HG02798 (cell line): ENCODE results near the gene USP22.

ENCODE experiments used
- ATAC-seq: cut with Tn5 transposase; IDR thresholded peaks from one replicate; pipeline ENCODE4 v1.9.1; 2021; ENCODE audit warnings: mild to moderate bottlenecking; ENCODE audit not compliant: unreplicated experiment, poor library complexity

USP22 gene

GRCh38 chr17:21053056-21053455, 10.2 kb upstream of the USP22 start:
- ATAC-seq: peak; percentile 85

GRCh38 chr17:21049457-21049856, 6.6 kb upstream of the USP22 start:
- no peak for ATAC-seq

GRCh38 chr17:21046216-21046615, 3.4 kb upstream of the USP22 start:
- no peak for ATAC-seq

- ATAC-seq: no peak
Measured at GRCh38 chr17:21044971-21045370, 2.2 kb upstream of the USP22 start.

- peak; percentile 86 for ATAC-seq
Measured at GRCh38 chr17:21043296-21044232, 753 bp upstream of the USP22 start.

GRCh38 chr17:21041741-21042457, 912 bp downstream of the USP22 start:
- peak; percentile 23 for ATAC-seq

- ATAC-seq: no peak
Measured at GRCh38 chr17:21039839-21040575, 2.8 kb downstream of the USP22 start.

- no peak for ATAC-seq
Measured at GRCh38 chr17:21037117-21037803, 5.6 kb downstream of the USP22 start.

- no peak for ATAC-seq
Measured at GRCh38 chr17:21036361-21036881, 6.4 kb downstream of the USP22 start.

- no peak for ATAC-seq
Measured at GRCh38 chr17:21035406-21035805, 7.4 kb downstream of the USP22 start.

- peak; percentile 63 for ATAC-seq
Measured at GRCh38 chr17:21034340-21035235, 8.2 kb downstream of the USP22 start.

- no peak for ATAC-seq
Measured at GRCh38 chr17:21033350-21033749, 9.5 kb downstream of the USP22 start.

- no peak for ATAC-seq
Measured at GRCh38 chr17:21031756-21032396, 10.9 kb downstream of the USP22 start.

GRCh38 chr17:21030375-21030774, 12.4 kb downstream of the USP22 start:
- ATAC-seq: no peak

GRCh38 chr17:21029515-21029914, 13.3 kb downstream of the USP22 start:
- ATAC-seq: no peak

- no peak for ATAC-seq
Measured at GRCh38 chr17:21029036-21029435, 13.8 kb downstream of the USP22 start.

- no peak for ATAC-seq
Measured at GRCh38 chr17:21028192-21028591, 14.6 kb downstream of the USP22 start.

- ATAC-seq: no peak
Measured at GRCh38 chr17:21027031-21027430, 15.8 kb downstream of the USP22 start.
